K562 (cell line): Measurements from ENCODE around the gene NDUFA6. TPM values are rescaled to one million over a fixed set of nuclear protein-coding genes. Genes with fewer than 3 reads are reported as not detected.

ENCODE experiments used
- CBX2 ChIP-seq: fragments of 200-600 bp; sonication (generic); IDR thresholded peaks from one replicate; pipeline ENCODE4 v1.6.1; 2012; ENCODE audit warnings: mild to moderate bottlenecking, low read length, inconsistent platforms; ENCODE audit not compliant: insufficient read depth, poor library complexity, severe bottlenecking
- CBX5 ChIP-seq: IDR thresholded peaks from 2 replicates; pipeline ENCODE4 v1.6.1; 2014; ENCODE audit warnings: low read depth, borderline replicate concordance
- CBX8 ChIP-seq: fragments of 200-600 bp; sonication (generic); IDR thresholded peaks from 2 replicates; pipeline ENCODE4 v1.6.1; 2012; ENCODE audit warnings: borderline replicate concordance, mixed run types, low read depth, mild to moderate bottlenecking, moderate library complexity, mixed read lengths, low read length, control low read depth, inconsistent platforms; ENCODE audit not compliant: poor library complexity, severe bottlenecking; ENCODE audit errors: extremely low read depth
- ELF2 ChIP-seq: fragments of 250-450 bp; sonication (Bioruptor Pico); IDR thresholded peaks from 2 replicates; pipeline ENCODE4 v1.5.0; 2021; ENCODE audit warnings: mild to moderate bottlenecking
- NCOA6 ChIP-seq: fragments of 450-650 bp; IDR thresholded peaks from 2 replicates; pipeline ENCODE4 v1.6.1; 2017; ENCODE audit warnings: mild to moderate bottlenecking
- NFE2L1 ChIP-seq: fragments of 450-650 bp; IDR thresholded peaks from 2 replicates; pipeline ENCODE4 v1.6.1; 2016; ENCODE audit warnings: missing genetic modification characterization, low read depth, mild to moderate bottlenecking, missing compliant biosample characterization, moderate library complexity, borderline replicate concordance
- NR1H2 ChIP-seq: sonication (generic); formaldehyde crosslinking; IDR thresholded peaks from 2 replicates; pipeline ENCODE4 v1.4.0; 2020; ENCODE audit warnings: mild to moderate bottlenecking, missing genetic modification reagents
- RBM14 ChIP-seq: fragments of 200-400 bp; formaldehyde crosslinking; IDR thresholded peaks from 2 replicates; pipeline ENCODE4 v1.6.1; 2018; ENCODE audit warnings: low read depth, mild to moderate bottlenecking, low read length, moderate library complexity, borderline replicate concordance; ENCODE audit not compliant: insufficient read depth
- TARDBP ChIP-seq: fragments of 450-650 bp; IDR thresholded peaks from 2 replicates; pipeline ENCODE4 v1.6.1; 2016
- TCF7 ChIP-seq: sonication (generic); IDR thresholded peaks from 2 replicates; pipeline ENCODE4 v1.6.1; 2016; ENCODE audit warnings: antibody characterized with exemption, borderline replicate concordance
- ZNF140 ChIP-seq: fragments of 250-450 bp; sonication (Bioruptor Pico); IDR thresholded peaks from 2 replicates; pipeline ENCODE4 v1.8.0; 2021; ENCODE audit warnings: moderate library complexity, mild to moderate bottlenecking, inconsistent platforms
- polyA plus RNA-seq, 8 experiments: library from polyadenylated mRNA; depleted of rRNA in 4 of 8; stranded (reverse) in 5 of 8; unstranded in 3 of 8; fragments of >200 nt; fragmentation: Nextera tagmentation in 2 of 8; fragmentation: Illumina TruSeq in 1 of 8; extraction: Ambion mirVana in 2 of 8; extraction: Trizol in 1 of 8; gene quantifications; 2 replicates each; pipeline versions ENCODE4 v1.2.1 to v1.2.3, GENCODE V29; 2011 to 2014; ENCODE audit warnings: inconsistent platforms in 1 of 8, missing spikeins in 1 of 8
- total RNA-seq, 7 experiments: library from RNA; depleted of rRNA in 6 of 7; stranded (reverse); fragments of >200 nt in 6 of 7; fragmentation: Illumina TruSeq in 2 of 7; extraction: Trizol in 2 of 7; gene quantifications; 2 replicates each; pipeline versions ENCODE4 v1.2.1 to v1.2.3, GENCODE V29; 2011 to 2021; ENCODE audit warnings: low replicate concordance in 1 of 7
- TF ChIP-seq, protein P1 (sequence below), 2 experiments: fragments of 450-650 bp; IDR thresholded peaks; 2 replicates each; pipeline ENCODE4 v1.6.1; 2016
- TF ChIP-seq, protein P2 (sequence below): fragments of 250-450 bp; sonication (Bioruptor Pico); IDR thresholded peaks from 2 replicates; pipeline ENCODE4 v1.5.0; 2021; ENCODE audit warnings: mild to moderate bottlenecking, borderline replicate concordance
- TF ChIP-seq, protein P3 (sequence below): fragments of 250-450 bp; sonication (Bioruptor Pico); IDR thresholded peaks from 2 replicates; pipeline ENCODE4 v1.5.0; 2021

Gene NDUFA6
- total and polyA plus RNA-seq, 9 of the 15 experiments (the other 6 are each of a cell fraction or from before 2014, with no cell fraction given), result 90.0 to 474 (median 128) TPM

DNA sequence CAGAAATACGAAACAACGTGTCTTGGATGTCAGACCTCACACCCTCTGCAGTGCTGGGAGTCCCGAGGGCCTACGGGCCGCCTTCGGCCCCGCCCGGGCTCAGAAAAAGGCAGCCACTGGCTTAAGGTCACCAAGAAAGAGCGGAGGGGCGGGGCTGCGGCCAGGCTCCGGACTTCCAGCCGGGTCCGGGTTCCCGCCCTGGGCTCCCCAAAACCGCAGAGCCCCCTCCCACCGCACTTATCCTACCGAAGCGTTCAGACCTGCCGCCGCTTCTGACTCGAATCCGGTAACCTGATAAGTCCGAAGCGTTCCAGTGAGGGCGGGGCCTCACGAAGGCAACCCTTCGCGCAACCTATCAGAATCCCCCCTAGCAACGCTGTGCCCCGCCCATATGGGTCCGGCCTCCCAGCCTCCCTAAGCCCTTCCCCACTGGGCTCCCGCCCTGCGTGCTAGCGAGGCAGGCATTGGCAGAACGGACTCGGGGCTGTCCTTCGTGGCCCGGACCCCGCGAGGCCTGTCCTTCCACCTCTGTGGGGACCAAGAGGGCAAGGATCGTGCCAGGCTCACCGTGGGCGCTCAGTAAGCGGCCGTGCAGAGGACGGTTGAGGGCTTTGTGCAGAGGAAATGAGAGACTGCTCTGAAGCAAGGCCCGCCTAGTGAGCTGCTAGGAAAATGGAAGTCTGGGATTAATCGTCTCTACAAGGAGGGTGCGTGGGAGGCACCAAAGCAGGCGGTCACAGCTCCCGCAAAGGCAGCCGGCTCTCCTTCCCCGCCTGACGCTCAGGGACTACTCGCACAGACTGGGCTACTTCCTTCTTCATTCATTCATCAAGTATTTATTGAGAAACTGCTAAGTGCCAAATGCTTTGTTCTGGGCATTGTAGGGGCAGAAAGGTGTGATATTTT, 19.8 kb downstream of the NDUFA6 start, which contains the start of gene NAGA (continued):
- TF ChIP-seq ZNF140 (CRISPR knock-in tag) (no peak), TCF7 (no peak), NFE2L1 (tag) (no peak), RBM14 (no peak), CBX8 (no peak), CBX2 (no peak), TARDBP (no peak), CBX5 (no peak), NR1H2 (CRISPR knock-in tag) (no peak), ELF2 (CRISPR knock-in tag) (0 out of 2 replicates have a peak, but pooled peaks have one; percentile 27), NCOA6 (no peak)
- TF ChIP-seq, protein P1, sequence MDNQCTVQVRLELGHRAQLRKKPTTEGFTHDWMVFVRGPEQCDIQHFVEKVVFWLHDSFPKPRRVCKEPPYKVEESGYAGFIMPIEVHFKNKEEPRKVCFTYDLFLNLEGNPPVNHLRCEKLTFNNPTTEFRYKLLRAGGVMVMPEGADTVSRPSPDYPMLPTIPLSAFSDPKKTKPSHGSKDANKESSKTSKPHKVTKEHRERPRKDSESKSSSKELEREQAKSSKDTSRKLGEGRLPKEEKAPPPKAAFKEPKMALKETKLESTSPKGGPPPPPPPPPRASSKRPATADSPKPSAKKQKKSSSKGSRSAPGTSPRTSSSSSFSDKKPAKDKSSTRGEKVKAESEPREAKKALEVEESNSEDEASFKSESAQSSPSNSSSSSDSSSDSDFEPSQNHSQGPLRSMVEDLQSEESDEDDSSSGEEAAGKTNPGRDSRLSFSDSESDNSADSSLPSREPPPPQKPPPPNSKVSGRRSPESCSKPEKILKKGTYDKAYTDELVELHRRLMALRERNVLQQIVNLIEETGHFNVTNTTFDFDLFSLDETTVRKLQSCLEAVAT (IDR thresholded peaks at IDR 0.05), result peak in 1 of 2 experiments; percentile 69; a peak in 1 of 4 replicates
- TF ChIP-seq, protein P2, sequence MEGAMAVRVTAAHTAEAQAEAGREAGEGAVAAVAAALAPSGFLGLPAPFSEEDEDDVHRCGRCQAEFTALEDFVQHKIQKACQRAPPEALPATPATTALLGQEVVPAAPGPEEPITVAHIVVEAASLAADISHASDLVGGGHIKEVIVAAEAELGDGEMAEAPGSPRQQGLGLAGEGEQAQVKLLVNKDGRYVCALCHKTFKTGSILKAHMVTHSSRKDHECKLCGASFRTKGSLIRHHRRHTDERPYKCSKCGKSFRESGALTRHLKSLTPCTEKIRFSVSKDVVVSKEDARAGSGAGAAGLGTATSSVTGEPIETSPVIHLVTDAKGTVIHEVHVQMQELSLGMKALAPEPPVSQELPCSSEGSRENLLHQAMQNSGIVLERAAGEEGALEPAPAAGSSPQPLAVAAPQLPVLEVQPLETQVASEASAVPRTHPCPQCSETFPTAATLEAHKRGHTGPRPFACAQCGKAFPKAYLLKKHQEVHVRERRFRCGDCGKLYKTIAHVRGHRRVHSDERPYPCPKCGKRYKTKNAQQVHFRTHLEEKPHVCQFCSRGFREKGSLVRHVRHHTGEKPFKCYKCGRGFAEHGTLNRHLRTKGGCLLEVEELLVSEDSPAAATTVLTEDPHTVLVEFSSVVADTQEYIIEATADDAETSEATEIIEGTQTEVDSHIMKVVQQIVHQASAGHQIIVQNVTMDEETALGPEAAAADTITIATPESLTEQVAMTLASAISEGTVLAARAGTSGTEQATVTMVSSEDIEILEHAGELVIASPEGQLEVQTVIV (CRISPR knock-in tag), result no peak
- TF ChIP-seq, protein P3, sequence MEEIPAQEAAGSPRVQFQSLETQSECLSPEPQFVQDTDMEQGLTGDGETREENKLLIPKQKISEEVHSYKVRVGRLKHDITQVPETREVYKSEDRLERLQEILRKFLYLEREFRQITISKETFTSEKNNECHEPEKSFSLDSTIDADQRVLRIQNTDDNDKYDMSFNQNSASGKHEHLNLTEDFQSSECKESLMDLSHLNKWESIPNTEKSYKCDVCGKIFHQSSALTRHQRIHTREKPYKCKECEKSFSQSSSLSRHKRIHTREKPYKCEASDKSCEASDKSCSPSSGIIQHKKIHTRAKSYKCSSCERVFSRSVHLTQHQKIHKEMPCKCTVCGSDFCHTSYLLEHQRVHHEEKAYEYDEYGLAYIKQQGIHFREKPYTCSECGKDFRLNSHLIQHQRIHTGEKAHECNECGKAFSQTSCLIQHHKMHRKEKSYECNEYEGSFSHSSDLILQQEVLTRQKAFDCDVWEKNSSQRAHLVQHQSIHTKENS (CRISPR knock-in tag), result no peak
